GM18858 (cell line): ENCODE data around the gene FBLN7.

Experiments used
- ATAC-seq: cut with Tn5 transposase; IDR thresholded peaks from one replicate; pipeline ENCODE4 v1.9.1; 2021; ENCODE audit not compliant: unreplicated experiment

The FBLN7 gene

GRCh38 chr2:112140205-112140802 is 2.1 kb downstream of the FBLN7 start:
- no peak for ATAC-seq

GRCh38 chr2:112140899-112141625 is 2.9 kb downstream of the FBLN7 start:
- ATAC-seq = no peak

- no peak for ATAC-seq
Measured at GRCh38 chr2:112141626-112142007, 3.4 kb downstream of the FBLN7 start.

- no peak for ATAC-seq
Measured at GRCh38 chr2:112142525-112143078, 4.4 kb downstream of the FBLN7 start.

- no peak for ATAC-seq
Measured at GRCh38 chr2:112143150-112143549, 5.0 kb downstream of the FBLN7 start.

GRCh38 chr2:112144966-112145365 is 6.8 kb downstream of the FBLN7 start:
- ATAC-seq = no peak

- no peak for ATAC-seq
Measured at GRCh38 chr2:112147382-112148168, 9.4 kb downstream of the FBLN7 start.

- ATAC-seq = no peak
Measured at GRCh38 chr2:112148477-112148876, 10.3 kb downstream of the FBLN7 start.

GRCh38 chr2:112149194-112149593 is 11.0 kb downstream of the FBLN7 start:
- ATAC-seq = no peak

- no peak for ATAC-seq
Measured at GRCh38 chr2:112149866-112150435, 11.8 kb downstream of the FBLN7 start.

GRCh38 chr2:112150447-112150846 is 12.3 kb downstream of the FBLN7 start:
- no peak for ATAC-seq

GRCh38 chr2:112150851-112151250 is 12.7 kb downstream of the FBLN7 start:
- ATAC-seq = no peak

GRCh38 chr2:112151271-112151670 is 13.1 kb downstream of the FBLN7 start:
- ATAC-seq = no peak

- ATAC-seq = no peak
Measured at GRCh38 chr2:112151701-112152440, 13.7 kb downstream of the FBLN7 start.

- no peak for ATAC-seq
Measured at GRCh38 chr2:112152476-112153178, 14.4 kb downstream of the FBLN7 start.

GRCh38 chr2:112153179-112153490 is 14.9 kb downstream of the FBLN7 start:
- no peak for ATAC-seq

GRCh38 chr2:112153501-112153900 is 15.3 kb downstream of the FBLN7 start:
- ATAC-seq = no peak

- no peak for ATAC-seq
Measured at GRCh38 chr2:112154246-112155117, 16.3 kb downstream of the FBLN7 start.
